OCI-LY1 (cell line): ENCODE data around the gene NEURL1B.
"Not testable (repeated sequence)": the region's sequence is repeated elsewhere in the genome, so short reads cannot be mapped to it uniquely, and the experiment has no call there.

ENCODE experiments used
- EZH2 ChIP-seq: fragments of 200-600 bp; sonication (generic), shearing (Covaris generic); IDR thresholded peaks from 2 replicates; pipeline ENCODE4 v1.8.0; 2017; ENCODE audit warnings: borderline replicate concordance, mixed run types, mild to moderate bottlenecking, antibody characterized with exemption, low read length, moderate library complexity, mixed read lengths
- TF ChIP-seq, protein P1 (sequence below): fragments of 200-600 bp; sonication (generic), shearing (Covaris generic); IDR thresholded peaks from 2 replicates; pipeline ENCODE4 v1.5.1; 2017; ENCODE audit warnings: mild to moderate bottlenecking, antibody characterized with exemption, low read length, moderate library complexity, mixed read lengths

DNA sequence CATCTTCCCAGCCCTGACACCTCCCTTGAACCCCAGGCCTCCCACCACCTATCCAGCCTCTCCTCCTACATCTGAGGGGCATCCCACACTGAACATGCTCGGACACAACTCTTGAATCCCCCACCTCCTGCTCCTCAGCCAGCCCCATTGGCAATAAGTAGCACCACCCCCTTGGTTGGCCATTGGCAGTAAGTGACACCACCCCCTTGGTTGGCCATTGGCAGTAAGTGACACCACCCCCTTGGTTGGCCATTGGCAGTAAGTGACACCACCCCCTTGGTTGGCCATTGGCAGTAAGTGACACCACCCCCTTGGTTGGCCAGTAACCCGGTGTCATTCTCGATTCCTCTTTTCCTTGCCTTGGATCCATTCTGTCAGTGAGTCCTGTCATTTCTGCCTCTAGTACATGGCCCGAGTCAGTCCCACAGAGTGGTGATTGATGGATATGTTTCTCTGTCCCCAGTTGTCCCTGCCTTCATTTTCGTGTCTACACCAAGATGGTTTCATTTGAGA, 37.4 kb downstream of the NEURL1B start:
- TF ChIP-seq, protein P1, sequence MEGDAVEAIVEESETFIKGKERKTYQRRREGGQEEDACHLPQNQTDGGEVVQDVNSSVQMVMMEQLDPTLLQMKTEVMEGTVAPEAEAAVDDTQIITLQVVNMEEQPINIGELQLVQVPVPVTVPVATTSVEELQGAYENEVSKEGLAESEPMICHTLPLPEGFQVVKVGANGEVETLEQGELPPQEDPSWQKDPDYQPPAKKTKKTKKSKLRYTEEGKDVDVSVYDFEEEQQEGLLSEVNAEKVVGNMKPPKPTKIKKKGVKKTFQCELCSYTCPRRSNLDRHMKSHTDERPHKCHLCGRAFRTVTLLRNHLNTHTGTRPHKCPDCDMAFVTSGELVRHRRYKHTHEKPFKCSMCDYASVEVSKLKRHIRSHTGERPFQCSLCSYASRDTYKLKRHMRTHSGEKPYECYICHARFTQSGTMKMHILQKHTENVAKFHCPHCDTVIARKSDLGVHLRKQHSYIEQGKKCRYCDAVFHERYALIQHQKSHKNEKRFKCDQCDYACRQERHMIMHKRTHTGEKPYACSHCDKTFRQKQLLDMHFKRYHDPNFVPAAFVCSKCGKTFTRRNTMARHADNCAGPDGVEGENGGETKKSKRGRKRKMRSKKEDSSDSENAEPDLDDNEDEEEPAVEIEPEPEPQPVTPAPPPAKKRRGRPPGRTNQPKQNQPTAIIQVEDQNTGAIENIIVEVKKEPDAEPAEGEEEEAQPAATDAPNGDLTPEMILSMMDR: not testable (repeated sequence)
- TF ChIP-seq EZH2: not testable (repeated sequence)
